BLaER1 (cell line): Measurements from ENCODE around the gene CNDP2.
"Not testable (repeated sequence)": the region's sequence is repeated elsewhere in the genome, so short reads cannot be mapped to it uniquely, and the experiment has no call there.

Source experiments
- H3K27ac ChIP-seq: shearing (Covaris generic); formaldehyde crosslinking; 2 replicates; pipeline ENCODE4 v1.8.1; 2022
- H3K27me3 ChIP-seq: shearing (Covaris generic); formaldehyde crosslinking; 2 replicates; pipeline ENCODE4 v1.8.1; 2022
- H3K36me3 ChIP-seq: shearing (Covaris generic); formaldehyde crosslinking; 2 replicates; pipeline ENCODE4 v1.8.1; 2022
- H3K4me1 ChIP-seq: shearing (Covaris generic); formaldehyde crosslinking; 2 replicates; pipeline ENCODE4 v1.8.1; 2022
- H3K4me2 ChIP-seq: shearing (Covaris generic); formaldehyde crosslinking; 2 replicates; pipeline ENCODE4 v1.8.1; 2022
- H3K4me3 ChIP-seq: shearing (Covaris generic); formaldehyde crosslinking; 2 replicates; pipeline ENCODE4 v1.8.1; 2022
- H3K9ac ChIP-seq: shearing (Covaris generic); formaldehyde crosslinking; 2 replicates; pipeline ENCODE4 v1.8.1; 2022
- H3K9me3 ChIP-seq: shearing (Covaris generic); formaldehyde crosslinking; 2 replicates; pipeline ENCODE4 v1.8.1; 2022
- H4K20me1 ChIP-seq: shearing (Covaris generic); formaldehyde crosslinking; 2 replicates; pipeline ENCODE4 v1.8.1; 2022
- Cebpa-rat ChIP-seq: shearing (Covaris generic); IDR thresholded peaks from 2 replicates; pipeline ENCODE4 v1.8.1; 2022

CNDP2 gene

DNA sequence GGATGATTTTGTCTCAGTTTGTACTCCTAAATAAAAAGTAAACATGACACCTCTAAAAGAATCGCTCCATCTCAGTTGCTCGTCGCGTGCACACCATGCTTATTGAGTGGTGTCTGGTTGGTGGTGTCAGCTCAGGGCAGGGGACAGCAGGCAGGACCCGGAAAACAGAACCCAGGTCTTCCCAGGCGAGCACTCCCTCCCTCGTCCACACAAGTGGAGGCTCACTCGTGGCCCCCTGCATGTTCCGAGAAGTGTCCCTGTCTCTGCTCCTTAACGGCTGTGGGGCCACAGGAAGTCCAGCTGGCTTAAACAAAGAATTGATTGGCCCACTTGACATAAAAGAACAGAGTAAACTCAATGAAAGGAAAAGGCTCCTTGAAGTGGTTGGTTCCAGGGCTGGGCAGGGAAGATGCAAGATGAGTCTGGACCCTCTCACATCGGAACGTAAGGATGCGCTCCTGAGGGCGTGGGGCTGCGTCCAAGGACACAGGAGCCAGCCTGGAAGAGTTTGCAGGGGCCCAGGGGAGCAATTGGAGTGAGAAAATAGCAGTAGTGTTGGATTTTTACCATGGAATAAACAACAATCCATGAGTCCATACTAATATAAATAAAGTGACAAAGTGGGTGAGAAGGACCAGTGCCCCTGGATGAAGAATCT, 25.0 kb downstream of the CNDP2 start:
- no peak overlapping the region for H3K4me2 ChIP-seq
- no peak for TF ChIP-seq Cebpa-rat
- peaks cover under 1% of the 10 kb centered on the region; the same call in 1 of the 2 replicates for H4K20me1 ChIP-seq
- no peaks in the 10 kb centered on the region for H3K27me3 ChIP-seq
- H3K9me3 ChIP-seq, result no peaks in the 10 kb centered on the region
- H3K4me1 ChIP-seq, result peaks cover 6% of the 10 kb centered on the region; the same call in 1 of the 2 replicates
- H3K36me3 ChIP-seq, result peaks cover 71% of the 10 kb centered on the region
- H3K27ac ChIP-seq, result no peak overlapping the region
- H3K9ac ChIP-seq, result no peak overlapping the region
- H3K4me3 ChIP-seq, result no peak overlapping the region

GRCh38 chr18:74522635-74523548, 26.7 kb downstream of the CNDP2 start:
- H3K27me3 ChIP-seq, result no peaks in the 10 kb centered on the region
- H3K9ac ChIP-seq, result no peak overlapping the region
- H4K20me1 ChIP-seq, result no peaks in the 10 kb centered on the region
- peaks cover 54% of the 10 kb centered on the region for H3K36me3 ChIP-seq
- peaks cover 6% of the 10 kb centered on the region; the same call in 1 of the 2 replicates for H3K4me1 ChIP-seq
- H3K4me2 ChIP-seq, result no peak overlapping the region
- H3K9me3 ChIP-seq, result no peaks in the 10 kb centered on the region
- TF ChIP-seq Cebpa-rat, result no peak
- H3K27ac ChIP-seq, result no peak overlapping the region
- no peak overlapping the region for H3K4me3 ChIP-seq

DNA sequence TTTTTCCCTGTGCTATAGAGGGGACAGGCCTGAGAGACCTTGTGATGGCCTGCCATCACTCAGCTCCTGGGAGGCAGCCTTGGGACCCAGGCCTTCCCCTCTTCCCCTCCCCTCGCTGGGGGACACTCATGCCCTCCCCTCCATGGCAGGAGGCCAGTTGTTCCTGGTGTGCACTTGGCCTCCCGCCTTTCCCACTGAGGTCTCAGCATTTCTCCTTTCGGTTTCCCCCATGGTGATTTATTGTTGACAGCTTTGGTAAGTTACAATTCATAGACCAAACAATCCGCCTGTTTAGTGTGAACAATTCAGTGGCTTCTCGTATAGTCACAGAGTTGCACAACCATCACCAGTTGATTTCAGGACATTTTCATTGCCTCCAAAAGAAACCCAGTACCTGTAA, 27.9 kb downstream of the CNDP2 start:
- no peak overlapping the region for H3K4me3 ChIP-seq
- no peak overlapping the region for H3K27ac ChIP-seq
- peak overlapping the region; percentile 12; the same call in 1 of the 2 replicates for H3K9ac ChIP-seq
- peaks cover 42% of the 10 kb centered on the region for H3K36me3 ChIP-seq
- no peaks in the 10 kb centered on the region for H3K27me3 ChIP-seq
- peaks cover 6% of the 10 kb centered on the region; the same call in 1 of the 2 replicates for H3K4me1 ChIP-seq
- no peaks in the 10 kb centered on the region for H4K20me1 ChIP-seq
- TF ChIP-seq Cebpa-rat, result no peak
- no peak overlapping the region for H3K4me2 ChIP-seq
- H3K9me3 ChIP-seq, result no peaks in the 10 kb centered on the region

- H3K27me3 ChIP-seq, H3K9ac ChIP-seq, H3K27ac ChIP-seq, H4K20me1 ChIP-seq, H3K9me3 ChIP-seq, H3K4me3 ChIP-seq, H3K4me1 ChIP-seq, H3K4me2 ChIP-seq: not testable (repeated sequence)
- H3K36me3 ChIP-seq, result peaks cover 34% of the 10 kb centered on the region
These were observed 28.8 kb downstream of the CNDP2 start for GRCh38 chr18:74524915-74525314.

- H3K4me3 ChIP-seq, result no peak overlapping the region
- no peaks in the 10 kb centered on the region for H4K20me1 ChIP-seq
- H3K27me3 ChIP-seq, result no peaks in the 10 kb centered on the region
- peaks cover 6% of the 10 kb centered on the region; the same call in 1 of the 2 replicates for H3K4me1 ChIP-seq
- no peak overlapping the region for H3K27ac ChIP-seq
- H3K4me2 ChIP-seq, result no peak overlapping the region
- no peaks in the 10 kb centered on the region for H3K9me3 ChIP-seq
- peaks cover 25% of the 10 kb centered on the region for H3K36me3 ChIP-seq
- no peak for TF ChIP-seq Cebpa-rat
- no peak overlapping the region for H3K9ac ChIP-seq
These were observed 29.6 kb downstream of the CNDP2 start for GRCh38 chr18:74525741-74526140.

DNA sequence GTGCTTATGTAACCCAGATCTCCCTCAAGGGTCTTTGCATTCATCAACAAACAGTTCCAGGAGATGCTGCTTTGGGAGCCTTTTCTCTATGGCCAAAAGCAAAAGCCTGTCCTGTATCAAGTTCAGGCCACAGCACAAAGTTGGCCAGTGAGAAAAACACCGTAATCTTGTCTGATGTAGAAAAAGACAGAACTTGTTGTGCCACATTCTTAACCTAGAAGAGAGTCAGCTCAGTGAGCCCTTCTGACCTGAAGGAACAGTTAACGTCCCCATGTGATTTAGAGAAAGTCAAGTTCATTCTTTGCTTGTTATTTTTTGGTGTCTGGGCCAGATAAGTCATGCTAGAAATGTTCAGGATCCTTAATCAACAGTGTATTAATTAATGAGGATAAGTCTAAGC, 30.3 kb downstream of the CNDP2 start:
- Histone ChIP-seq H3K4me2 (no peak overlapping the region), H3K4me1 (peaks cover 6% of the 10 kb centered on the region; the same call in 1 of the 2 replicates), H3K27me3 (no peaks in the 10 kb centered on the region), H3K36me3 (peaks cover 18% of the 10 kb centered on the region), H3K9ac (no peak overlapping the region), H3K27ac (no peak overlapping the region), H3K9me3 (no peaks in the 10 kb centered on the region), H4K20me1 (no peaks in the 10 kb centered on the region), H3K4me3 (no peak overlapping the region)
- TF ChIP-seq Cebpa-rat, result no peak

- no peak for TF ChIP-seq Cebpa-rat
- Histone ChIP-seq H3K9ac (no peak overlapping the region), H3K36me3 (peaks cover 3% of the 10 kb centered on the region; the same call in 1 of the 2 replicates), H3K27me3 (no peaks in the 10 kb centered on the region), H3K4me3 (no peak overlapping the region), H3K4me1 (no peaks in the 10 kb centered on the region), H3K9me3 (no peaks in the 10 kb centered on the region), H3K4me2 (no peak overlapping the region), H3K27ac (no peak overlapping the region), H4K20me1 (no peaks in the 10 kb centered on the region)
These were observed 32.3 kb downstream of the CNDP2 start for GRCh38 chr18:74528478-74528877.

DNA sequence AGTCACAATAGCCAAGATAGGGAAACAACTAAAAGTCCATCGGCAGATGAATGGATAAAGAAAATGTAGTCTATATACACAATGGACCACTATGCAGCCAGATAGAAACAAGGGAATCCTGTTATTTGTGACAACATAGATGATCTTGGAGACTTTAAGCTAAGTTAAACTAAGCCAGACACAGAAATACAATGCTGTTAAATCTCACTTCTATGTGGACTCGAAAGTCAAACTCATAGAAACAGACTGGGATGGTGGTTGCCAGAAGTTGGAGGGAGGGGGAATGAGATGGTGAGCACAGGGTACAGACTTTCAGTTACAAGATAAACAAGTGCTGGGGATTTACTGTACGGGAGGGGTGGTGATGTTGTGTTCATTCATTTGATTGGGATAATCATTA, 32.8 kb downstream of the CNDP2 start:
- Histone ChIP-seq H3K27me3 (no peaks in the 10 kb centered on the region), H3K27ac (no peak overlapping the region), H3K4me2 (no peak overlapping the region), H3K9me3 (no peaks in the 10 kb centered on the region), H3K4me1 (no peaks in the 10 kb centered on the region), H4K20me1 (no peaks in the 10 kb centered on the region), H3K4me3 (no peak overlapping the region), H3K9ac (no peak overlapping the region), H3K36me3 (peaks cover 3% of the 10 kb centered on the region; the same call in 1 of the 2 replicates)
- TF ChIP-seq Cebpa-rat, result no peak

- Histone ChIP-seq H3K27ac (no peak overlapping the region), H3K4me2 (no peak overlapping the region)
These were observed 33.2 kb downstream of the CNDP2 start for GRCh38 chr18:74529378-74529777.

More at GRCh38 chr18:74529378-74529777, 33.2 kb downstream of the CNDP2 start:
- Histone ChIP-seq H3K4me3 (no peak overlapping the region), H3K9ac (no peak overlapping the region), H3K9me3 (no peaks in the 10 kb centered on the region), H4K20me1 (no peaks in the 10 kb centered on the region), H3K27me3 (no peaks in the 10 kb centered on the region), H3K36me3 (peaks cover 3% of the 10 kb centered on the region; the same call in 1 of the 2 replicates), H3K4me1 (no peaks in the 10 kb centered on the region)
- TF ChIP-seq Cebpa-rat, result no peak
